D721Med (cell line): ENCODE measurements around the gene MAP1LC3A.
"Not testable (repeated sequence)": the region's sequence is repeated elsewhere in the genome, so short reads cannot be mapped to it uniquely, and the experiment has no call there.

Experiments
- DNase-seq: peaks from one replicate; pipeline ENCODE4 v3.0.0; 2011; ENCODE audit warnings: low spot score; ENCODE audit not compliant: insufficient read length
- FAIRE-seq: peaks from 2 replicates; lab custom pipeline; 2011; peaks lifted over from hg19 to GRCh38; lab: Jason Lieb, UNC
- TF ChIP-seq, protein P1 (sequence below): IDR thresholded peaks from 2 replicates; pipeline ENCODE4 v1.5.1; 2012; ENCODE audit warnings: mild to moderate bottlenecking, control low read depth; ENCODE audit not compliant: insufficient read depth; ENCODE audit errors: missing control alignments

Gene MAP1LC3A

DNA sequence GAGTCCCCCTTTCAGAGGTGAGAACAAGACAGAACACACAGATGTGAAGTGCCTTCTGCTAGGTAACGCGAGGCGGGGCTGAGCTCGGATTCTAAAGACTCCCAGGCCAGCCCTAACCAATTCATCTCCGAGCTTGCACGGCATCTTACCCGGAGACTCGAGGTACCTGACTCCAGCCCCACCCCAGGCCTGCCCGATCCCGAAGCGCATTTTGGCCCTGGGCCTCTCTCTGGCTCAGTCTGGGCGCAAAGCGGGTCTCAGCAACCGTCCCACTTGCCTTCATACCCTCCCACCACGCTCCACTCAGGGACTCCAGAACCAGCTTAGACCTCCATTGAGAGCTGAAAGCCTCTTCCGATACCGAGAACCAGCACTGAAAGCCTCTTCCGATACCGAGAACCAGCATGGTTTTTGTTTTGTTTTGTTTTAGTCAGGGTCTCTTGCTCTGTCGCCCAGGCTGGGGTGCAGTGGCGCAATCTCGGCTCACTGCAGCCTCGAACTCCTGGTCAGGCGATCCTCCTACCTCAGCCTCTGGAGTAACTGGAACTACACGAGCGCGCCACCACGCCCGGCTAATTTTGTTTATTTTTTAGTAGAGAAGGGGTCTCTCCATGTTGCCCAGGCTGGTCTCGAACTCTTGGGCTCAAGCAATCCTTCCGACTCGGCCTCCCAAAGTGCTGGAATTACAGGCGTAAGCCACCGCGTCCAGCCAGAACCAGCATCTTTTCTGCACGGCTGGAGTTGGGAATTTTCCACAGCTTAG, 42.9 kb upstream of the MAP1LC3A start:
- TF ChIP-seq, protein P1, sequence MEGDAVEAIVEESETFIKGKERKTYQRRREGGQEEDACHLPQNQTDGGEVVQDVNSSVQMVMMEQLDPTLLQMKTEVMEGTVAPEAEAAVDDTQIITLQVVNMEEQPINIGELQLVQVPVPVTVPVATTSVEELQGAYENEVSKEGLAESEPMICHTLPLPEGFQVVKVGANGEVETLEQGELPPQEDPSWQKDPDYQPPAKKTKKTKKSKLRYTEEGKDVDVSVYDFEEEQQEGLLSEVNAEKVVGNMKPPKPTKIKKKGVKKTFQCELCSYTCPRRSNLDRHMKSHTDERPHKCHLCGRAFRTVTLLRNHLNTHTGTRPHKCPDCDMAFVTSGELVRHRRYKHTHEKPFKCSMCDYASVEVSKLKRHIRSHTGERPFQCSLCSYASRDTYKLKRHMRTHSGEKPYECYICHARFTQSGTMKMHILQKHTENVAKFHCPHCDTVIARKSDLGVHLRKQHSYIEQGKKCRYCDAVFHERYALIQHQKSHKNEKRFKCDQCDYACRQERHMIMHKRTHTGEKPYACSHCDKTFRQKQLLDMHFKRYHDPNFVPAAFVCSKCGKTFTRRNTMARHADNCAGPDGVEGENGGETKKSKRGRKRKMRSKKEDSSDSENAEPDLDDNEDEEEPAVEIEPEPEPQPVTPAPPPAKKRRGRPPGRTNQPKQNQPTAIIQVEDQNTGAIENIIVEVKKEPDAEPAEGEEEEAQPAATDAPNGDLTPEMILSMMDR = no peak
- DNase-seq = no peak
- no peak for FAIRE-seq

DNA sequence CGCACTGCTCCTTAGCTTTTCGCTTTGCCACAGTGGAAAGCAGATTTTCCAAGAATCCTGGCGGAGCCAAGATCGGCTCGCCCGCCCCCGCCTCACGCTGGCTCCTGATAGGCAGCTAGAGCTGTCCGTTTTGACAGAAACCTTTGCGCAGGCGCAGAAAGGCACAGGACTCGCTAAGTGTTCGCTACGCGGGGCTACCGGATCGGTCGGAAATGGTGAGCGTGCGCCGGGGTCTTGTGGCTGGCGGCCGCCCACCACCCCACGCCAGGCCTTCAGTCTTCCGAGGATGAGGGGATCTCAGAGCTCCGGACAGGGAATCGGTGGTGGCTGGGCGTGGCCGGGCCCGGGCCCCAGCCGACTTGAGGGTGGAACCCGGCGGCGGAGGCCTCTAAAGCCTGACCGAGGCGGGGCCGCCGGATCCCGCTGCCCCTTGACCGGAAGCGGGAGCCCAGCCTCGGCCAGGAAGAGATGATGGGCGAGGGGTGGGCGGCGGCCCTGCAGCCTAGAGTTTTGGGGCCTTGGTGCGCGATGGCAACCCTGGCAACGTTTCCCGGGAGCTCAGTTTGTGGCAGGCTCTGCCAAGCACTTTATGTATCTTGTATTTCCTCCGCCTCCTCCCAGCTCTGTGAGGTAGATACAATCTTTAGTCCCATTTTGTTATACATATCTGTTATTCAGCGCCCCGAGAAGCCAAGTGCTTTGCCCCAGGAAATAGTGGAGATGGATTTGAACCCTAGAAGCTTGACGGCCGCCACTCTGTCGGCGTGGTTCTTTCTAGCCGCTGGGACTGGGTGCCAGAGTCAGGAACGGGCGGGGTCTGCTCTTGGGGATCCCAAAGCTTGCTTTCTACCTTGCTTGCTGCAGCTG, 42.0 kb upstream of the MAP1LC3A start, which contains the start of gene DYNLRB1:
Gene DYNLRB1, plus strand, starts transcription at position 176 of the 867 bp plus-strand sequence. Its CDS starts 37 bp downstream, at position 213.
- no peak for FAIRE-seq
- TF ChIP-seq, protein P1 = no peak
- DNase-seq = peak; percentile 76

DNA sequence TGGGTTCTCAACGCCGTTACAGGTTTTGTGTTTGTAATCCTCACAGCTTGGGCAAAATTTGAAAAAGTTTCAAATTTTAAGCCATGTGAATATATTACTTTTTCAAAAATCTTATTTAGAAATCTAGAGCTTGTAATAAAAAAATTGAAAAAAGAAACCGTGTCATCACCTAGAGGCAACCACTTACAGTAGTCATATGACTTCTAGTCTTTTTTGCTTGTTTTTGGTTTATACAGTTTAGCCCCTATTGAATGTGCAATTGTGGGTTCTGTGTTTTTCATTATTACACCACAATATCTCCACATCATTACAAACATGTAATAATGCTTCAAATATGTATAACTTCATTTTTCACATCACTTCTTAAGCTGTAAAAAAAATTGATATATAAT, 41.4 kb upstream of the MAP1LC3A start:
- DNase-seq (no peak), FAIRE-seq (no peak)
- TF ChIP-seq, protein P1 = no peak

DNA sequence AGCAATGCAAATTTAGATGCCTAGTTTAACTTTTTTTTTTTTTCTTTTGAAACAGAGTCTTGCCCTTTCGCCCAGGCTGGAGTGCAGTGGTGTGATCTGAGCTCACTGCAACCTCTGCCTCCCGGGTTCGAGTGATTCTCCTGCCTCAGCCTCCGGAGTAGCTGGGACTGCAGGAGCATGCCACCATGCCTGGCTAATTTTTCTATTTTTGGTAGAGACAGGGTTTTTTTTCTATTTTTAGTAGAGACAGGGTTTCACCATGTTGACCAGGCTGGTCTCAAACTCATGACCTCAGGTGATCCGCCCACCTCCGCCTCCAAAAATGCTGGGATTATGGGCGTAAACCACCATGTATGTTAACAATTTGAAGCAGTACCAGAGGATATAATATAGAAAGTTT, 39.7 kb upstream of the MAP1LC3A start:
- not testable (repeated sequence) for FAIRE-seq, DNase-seq

DNA sequence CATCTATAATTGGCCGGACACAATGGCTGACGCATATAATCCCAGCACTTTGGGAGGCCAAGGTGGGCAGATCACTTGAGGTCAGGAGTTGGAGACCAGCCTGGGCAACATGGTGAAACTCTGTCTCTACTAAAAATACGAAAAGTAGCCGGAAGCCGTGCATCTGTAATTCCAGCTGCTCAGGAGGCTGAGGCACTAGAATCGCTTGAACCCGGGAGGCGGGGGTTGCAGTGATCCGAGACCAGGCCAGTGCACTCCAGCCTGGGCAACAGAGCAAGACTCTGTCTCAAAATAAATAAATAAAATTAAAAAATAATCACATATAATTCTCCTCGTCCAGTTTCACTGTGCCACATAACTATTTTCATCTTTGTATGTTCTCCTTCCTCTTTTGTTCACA, 38.7 kb upstream of the MAP1LC3A start:
- FAIRE-seq = not testable (repeated sequence)

DNA sequence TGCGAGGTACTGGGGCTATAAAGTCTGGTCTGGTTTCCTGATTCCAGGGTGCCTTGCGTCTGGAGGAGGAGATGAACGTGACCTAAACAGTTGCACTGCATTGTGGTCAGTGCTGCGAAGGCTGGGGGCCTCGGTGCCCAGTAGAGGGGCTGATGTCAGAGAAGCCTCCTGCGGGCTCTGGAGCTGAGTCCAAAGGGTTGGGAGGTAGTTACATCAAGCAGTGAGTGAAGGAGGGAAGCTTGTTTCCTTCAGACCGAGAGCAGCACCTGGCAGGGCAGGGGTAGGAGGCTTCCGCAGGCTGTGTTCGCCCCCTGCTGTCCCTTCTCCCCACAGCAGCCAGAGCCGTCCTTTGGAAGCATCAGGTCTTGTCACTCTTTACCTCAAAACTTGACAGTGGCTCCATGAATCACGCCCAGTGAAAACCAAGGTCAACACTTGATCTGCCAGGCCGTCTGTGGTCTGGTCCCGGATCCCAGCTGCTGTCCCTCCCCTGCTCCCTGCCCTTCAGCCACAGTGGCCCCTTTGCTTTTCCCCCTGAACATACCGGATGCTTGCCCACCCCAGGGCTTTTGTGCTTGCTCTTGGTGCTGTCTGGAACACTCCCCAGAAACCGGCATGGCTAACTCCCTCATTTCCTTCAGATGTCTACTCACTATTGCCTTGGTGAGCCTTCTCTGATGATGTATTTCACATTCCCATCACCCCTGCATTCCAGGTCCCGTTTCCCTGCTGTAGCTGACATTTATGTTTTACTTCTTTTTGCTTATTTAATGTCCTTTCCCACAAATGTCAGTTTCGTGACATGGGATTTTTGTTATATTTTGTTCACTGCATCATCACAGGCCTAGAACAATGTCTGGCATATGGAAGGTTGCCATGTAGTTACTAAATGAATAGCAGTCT, 35.3 kb upstream of the MAP1LC3A start:
- DNase-seq (no peak), FAIRE-seq (no peak)
- TF ChIP-seq, protein P1 = peak; percentile 61

More for the DNA sequence above, 38.7 kb upstream of the MAP1LC3A start:
- not testable (repeated sequence) for DNase-seq

DNA sequence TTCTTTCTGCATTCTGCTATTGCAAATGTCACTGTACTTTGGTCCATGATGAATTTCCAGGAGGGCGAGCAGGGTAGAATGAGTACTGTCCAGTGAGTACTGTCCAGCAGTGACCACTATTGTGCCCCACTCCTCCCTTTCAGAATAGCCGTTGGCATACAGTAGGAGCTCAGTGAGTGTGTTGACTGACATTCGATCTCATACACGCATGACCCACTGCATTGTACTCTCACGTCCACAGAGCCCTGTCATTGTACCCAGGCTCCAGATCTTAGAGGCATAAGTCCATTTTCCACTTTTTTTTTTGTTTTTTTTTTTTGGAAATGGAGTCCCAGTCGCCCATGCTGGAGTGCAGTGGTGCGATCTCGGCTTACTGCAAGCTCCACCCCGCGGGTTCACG, 34.1 kb upstream of the MAP1LC3A start:
- TF ChIP-seq, protein P1 = no peak
- FAIRE-seq = no peak
- no peak for DNase-seq
